Fibroblast of pulmonary artery (primary cell): ENCODE results near the gene SACS.

Source experiments
- DNase-seq: peaks from one replicate; pipeline ENCODE4 v3.0.0-alpha.2; 2010; ENCODE audit warnings: low read depth
- H3K4me3 ChIP-seq: replicated peaks from 2 replicates; pipeline ENCODE4 v1.5.1; 2011; ENCODE audit warnings: low read depth, mild to moderate bottlenecking, control low read depth, low read length, moderate library complexity
- CTCF ChIP-seq: IDR thresholded peaks from 2 replicates; pipeline ENCODE4 v1.5.1; 2011; ENCODE audit warnings: mild to moderate bottlenecking, control low read depth, low read length, inconsistent platforms; ENCODE audit errors: missing control alignments

Gene SACS

GRCh38 chr13:23352161-23352560 lies 81.3 kb downstream of the SACS start:
- no peak for TF ChIP-seq CTCF
- no peak for DNase-seq
- H3K4me3 ChIP-seq: no peak overlapping the region

- DNase-seq: no peak
- no peak overlapping the region for H3K4me3 ChIP-seq
- no peak for TF ChIP-seq CTCF
Measured at GRCh38 chr13:23350009-23350408, 83.5 kb downstream of the SACS start.

GRCh38 chr13:23349161-23349897 lies 84.2 kb downstream of the SACS start:
- H3K4me3 ChIP-seq: no peak overlapping the region
- TF ChIP-seq CTCF: no peak
- no peak for DNase-seq

GRCh38 chr13:23348262-23349127 lies 85.0 kb downstream of the SACS start:
- no peak for DNase-seq
- H3K4me3 ChIP-seq: no peak overlapping the region
- TF ChIP-seq CTCF: peak; percentile 16

GRCh38 chr13:23347601-23348000 lies 85.9 kb downstream of the SACS start:
- H3K4me3 ChIP-seq: no peak overlapping the region
- TF ChIP-seq CTCF: no peak
- DNase-seq: no peak

GRCh38 chr13:23344931-23345595 lies 88.4 kb downstream of the SACS start:
- no peak for TF ChIP-seq CTCF
- H3K4me3 ChIP-seq: no peak overlapping the region
- DNase-seq: no peak
